ENCODE results near the gene SGCA. TPM values are rescaled to one million over a fixed set of nuclear protein-coding genes. Genes with fewer than 3 reads are reported as not detected.

The SGCA gene
- total and polyA plus RNA-seq, 2 experiments from 2014 or later = 0.19 TPM; not detected in 1

DNA sequence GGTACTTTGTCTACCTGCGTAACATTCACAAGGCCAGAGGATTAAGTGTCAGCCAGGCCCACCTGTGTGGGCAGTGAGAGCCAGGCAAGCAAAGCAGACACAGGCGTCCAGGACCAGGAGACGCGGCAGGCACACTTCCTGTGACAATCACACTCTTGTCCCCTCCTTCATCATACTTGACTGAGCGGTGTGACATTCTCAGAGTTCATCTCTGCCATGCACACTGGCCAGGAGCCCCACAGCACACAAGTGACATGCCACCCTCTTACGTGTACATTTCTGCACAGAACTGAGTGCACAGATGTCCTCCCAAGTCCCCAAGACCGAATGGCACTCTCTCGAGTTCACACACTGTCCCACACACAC lies 24.1 kb upstream of the SGCA start (continued):
- TF ChIP-seq, protein P1, sequence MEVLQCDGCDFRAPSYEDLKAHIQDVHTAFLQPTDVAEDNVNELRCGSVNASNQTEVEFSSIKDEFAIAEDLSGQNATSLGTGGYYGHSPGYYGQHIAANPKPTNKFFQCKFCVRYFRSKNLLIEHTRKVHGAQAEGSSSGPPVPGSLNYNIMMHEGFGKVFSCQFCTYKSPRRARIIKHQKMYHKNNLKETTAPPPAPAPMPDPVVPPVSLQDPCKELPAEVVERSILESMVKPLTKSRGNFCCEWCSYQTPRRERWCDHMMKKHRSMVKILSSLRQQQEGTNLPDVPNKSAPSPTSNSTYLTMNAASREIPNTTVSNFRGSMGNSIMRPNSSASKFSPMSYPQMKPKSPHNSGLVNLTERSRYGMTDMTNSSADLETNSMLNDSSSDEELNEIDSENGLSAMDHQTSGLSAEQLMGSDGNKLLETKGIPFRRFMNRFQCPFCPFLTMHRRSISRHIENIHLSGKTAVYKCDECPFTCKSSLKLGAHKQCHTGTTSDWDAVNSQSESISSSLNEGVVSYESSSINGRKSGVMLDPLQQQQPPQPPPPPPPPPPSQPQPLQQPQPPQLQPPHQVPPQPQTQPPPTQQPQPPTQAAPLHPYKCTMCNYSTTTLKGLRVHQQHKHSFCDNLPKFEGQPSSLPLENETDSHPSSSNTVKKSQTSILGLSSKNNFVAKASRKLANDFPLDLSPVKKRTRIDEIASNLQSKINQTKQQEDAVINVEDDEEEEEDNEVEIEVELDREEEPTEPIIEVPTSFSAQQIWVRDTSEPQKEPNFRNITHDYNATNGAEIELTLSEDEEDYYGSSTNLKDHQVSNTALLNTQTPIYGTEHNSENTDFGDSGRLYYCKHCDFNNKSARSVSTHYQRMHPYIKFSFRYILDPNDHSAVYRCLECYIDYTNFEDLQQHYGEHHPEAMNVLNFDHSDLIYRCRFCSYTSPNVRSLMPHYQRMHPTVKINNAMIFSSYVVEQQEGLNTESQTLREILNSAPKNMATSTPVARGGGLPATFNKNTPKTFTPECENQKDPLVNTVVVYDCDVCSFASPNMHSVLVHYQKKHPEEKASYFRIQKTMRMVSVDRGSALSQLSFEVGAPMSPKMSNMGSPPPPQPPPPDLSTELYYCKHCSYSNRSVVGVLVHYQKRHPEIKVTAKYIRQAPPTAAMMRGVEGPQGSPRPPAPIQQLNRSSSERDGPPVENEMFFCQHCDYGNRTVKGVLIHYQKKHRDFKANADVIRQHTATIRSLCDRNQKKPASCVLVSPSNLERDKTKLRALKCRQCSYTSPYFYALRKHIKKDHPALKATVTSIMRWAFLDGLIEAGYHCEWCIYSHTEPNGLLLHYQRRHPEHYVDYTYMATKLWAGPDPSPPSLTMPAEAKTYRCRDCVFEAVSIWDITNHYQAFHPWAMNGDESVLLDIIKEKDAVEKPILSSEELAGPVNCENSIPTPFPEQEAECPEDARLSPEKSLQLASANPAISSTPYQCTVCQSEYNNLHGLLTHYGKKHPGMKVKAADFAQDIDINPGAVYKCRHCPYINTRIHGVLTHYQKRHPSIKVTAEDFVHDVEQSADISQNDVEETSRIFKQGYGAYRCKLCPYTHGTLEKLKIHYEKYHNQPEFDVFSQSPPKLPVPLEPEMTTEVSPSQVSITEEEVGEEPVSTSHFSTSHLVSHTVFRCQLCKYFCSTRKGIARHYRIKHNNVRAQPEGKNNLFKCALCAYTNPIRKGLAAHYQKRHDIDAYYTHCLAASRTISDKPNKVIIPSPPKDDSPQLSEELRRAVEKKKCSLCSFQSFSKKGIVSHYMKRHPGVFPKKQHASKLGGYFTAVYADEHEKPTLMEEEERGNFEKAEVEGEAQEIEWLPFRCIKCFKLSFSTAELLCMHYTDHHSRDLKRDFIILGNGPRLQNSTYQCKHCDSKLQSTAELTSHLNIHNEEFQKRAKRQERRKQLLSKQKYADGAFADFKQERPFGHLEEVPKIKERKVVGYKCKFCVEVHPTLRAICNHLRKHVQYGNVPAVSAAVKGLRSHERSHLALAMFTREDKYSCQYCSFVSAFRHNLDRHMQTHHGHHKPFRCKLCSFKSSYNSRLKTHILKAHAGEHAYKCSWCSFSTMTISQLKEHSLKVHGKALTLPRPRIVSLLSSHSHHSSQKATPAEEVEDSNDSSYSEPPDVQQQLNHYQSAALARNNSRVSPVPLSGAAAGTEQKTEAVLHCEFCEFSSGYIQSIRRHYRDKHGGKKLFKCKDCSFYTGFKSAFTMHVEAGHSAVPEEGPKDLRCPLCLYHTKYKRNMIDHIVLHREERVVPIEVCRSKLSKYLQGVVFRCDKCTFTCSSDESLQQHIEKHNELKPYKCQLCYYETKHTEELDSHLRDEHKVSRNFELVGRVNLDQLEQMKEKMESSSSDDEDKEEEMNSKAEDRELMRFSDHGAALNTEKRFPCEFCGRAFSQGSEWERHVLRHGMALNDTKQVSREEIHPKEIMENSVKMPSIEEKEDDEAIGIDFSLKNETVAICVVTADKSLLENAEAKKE (CRISPR knock-in tag; IDR thresholded peaks at IDR 0.05) = no peak
- TF ChIP-seq NANOG (IDR thresholded peaks at IDR 0.05; ENCODE audit: borderline replicate concordance) (no peak), ZNF331 (CRISPR knock-in tag; IDR thresholded peaks at IDR 0.05; ENCODE audit: low read depth) (no peak)
- TF ChIP-seq, protein P2, sequence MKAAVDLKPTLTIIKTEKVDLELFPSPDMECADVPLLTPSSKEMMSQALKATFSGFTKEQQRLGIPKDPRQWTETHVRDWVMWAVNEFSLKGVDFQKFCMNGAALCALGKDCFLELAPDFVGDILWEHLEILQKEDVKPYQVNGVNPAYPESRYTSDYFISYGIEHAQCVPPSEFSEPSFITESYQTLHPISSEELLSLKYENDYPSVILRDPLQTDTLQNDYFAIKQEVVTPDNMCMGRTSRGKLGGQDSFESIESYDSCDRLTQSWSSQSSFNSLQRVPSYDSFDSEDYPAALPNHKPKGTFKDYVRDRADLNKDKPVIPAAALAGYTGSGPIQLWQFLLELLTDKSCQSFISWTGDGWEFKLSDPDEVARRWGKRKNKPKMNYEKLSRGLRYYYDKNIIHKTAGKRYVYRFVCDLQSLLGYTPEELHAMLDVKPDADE (IDR thresholded peaks at IDR 0.05) = no peak

DNA sequence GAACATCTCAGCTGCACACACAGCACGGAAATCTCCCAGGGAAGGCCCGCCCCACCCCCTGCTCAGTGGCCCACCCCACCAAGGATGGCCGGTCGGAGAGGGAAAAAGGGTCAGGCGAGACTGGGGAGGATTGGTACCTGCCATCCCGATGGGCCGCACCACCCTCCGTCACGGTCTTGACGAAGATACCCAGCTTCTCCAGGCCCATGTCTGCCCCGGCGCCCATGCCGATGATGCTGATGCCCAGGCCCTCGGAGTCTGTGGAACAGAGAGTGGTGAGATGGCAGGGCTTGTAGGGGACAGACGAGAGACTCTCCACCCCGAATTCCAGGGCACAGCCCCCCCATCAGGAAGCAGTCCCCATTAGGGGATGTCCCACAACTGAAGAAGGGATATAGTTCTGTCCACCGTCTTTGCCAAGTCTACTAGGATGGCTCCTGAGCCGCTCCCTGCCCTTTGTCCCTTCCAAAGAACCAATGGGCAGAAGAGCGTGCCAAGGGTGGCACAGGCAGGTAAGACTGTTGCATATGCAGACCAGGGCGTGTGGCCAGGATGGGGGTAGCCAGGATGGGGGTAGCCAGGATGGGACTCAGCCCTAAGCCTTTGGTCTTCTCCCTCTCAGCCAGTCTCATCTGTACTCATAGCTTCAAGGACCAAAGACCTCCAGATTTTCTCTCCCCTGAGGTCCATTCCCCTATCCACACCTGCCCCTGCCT lies 22.2 kb upstream of the SGCA start:
- H3K4me1 ChIP-seq (ENCODE audit: insufficient read depth) = peaks cover 21% of the 10 kb centered on the region
- no peak overlapping the region for H3K27ac Mint-ChIP-seq
- no peaks in the 10 kb centered on the region for H3K79me2 ChIP-seq (replicated peaks; ENCODE audit: insufficient read depth)
- ATAC-seq (no peak), DNase-seq (ENCODE audit: low spot score) (no peak)
- peaks cover 40% of the 10 kb centered on the region for H3K36me3 Mint-ChIP-seq (ENCODE audit: low read depth)
- no peaks in the 10 kb centered on the region for H3K36me3 ChIP-seq (ENCODE audit: insufficient read depth)
- H3K9me3 Mint-ChIP-seq = no peaks in the 10 kb centered on the region
- no peak overlapping the region for H2AFZ ChIP-seq
- H3K27ac ChIP-seq (ENCODE audit: low read depth) = no peak overlapping the region
- H3F3A ChIP-seq (replicated peaks; ENCODE audit: low read depth) = no peaks in the 10 kb centered on the region
- peaks cover 27% of the 10 kb centered on the region for H3K27me3 Mint-ChIP-seq (ENCODE audit: insufficient read depth, low read depth, poor library complexity)
- H3K27me3 ChIP-seq (ENCODE audit: insufficient read depth) = peaks cover 11% of the 10 kb centered on the region
- no peak overlapping the region for H3K4me2 ChIP-seq
- H3K4me3 ChIP-seq = no peak overlapping the region
- peaks cover 40% of the 10 kb centered on the region for H3K4me1 Mint-ChIP-seq
- H3K9me2 ChIP-seq (ENCODE audit: insufficient read depth) = no peaks in the 10 kb centered on the region
- no peaks in the 10 kb centered on the region for H4K20me1 ChIP-seq (replicated peaks; ENCODE audit: insufficient read depth)
- no peak overlapping the region for H3K4me3 Mint-ChIP-seq
- TF ChIP-seq CREB1 (CRISPR knock-in tag; IDR thresholded peaks at IDR 0.05; ENCODE audit: low read depth) = no peak
- TF ChIP-seq ZNF331 (CRISPR knock-in tag; IDR thresholded peaks at IDR 0.05; ENCODE audit: low read depth) = no peak
- TF ChIP-seq, protein P3, sequence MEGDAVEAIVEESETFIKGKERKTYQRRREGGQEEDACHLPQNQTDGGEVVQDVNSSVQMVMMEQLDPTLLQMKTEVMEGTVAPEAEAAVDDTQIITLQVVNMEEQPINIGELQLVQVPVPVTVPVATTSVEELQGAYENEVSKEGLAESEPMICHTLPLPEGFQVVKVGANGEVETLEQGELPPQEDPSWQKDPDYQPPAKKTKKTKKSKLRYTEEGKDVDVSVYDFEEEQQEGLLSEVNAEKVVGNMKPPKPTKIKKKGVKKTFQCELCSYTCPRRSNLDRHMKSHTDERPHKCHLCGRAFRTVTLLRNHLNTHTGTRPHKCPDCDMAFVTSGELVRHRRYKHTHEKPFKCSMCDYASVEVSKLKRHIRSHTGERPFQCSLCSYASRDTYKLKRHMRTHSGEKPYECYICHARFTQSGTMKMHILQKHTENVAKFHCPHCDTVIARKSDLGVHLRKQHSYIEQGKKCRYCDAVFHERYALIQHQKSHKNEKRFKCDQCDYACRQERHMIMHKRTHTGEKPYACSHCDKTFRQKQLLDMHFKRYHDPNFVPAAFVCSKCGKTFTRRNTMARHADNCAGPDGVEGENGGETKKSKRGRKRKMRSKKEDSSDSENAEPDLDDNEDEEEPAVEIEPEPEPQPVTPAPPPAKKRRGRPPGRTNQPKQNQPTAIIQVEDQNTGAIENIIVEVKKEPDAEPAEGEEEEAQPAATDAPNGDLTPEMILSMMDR (conservative IDR thresholded peaks at IDR 0.05; ENCODE audit: low read depth in 2 of 2) = no peak

Data from GM23338 (cell line).